GM12891 (cell line): Measurements from ENCODE around the gene ARID1B.

ENCODE experiments used
- PAX5 ChIP-seq: IDR thresholded peaks from 2 replicates; pipeline ENCODE4 v1.6.1; 2011; ENCODE audit warnings: low read length, moderate library complexity, mild to moderate bottlenecking; ENCODE audit not compliant: insufficient read depth, severe bottlenecking
- POLR2A ChIP-seq: IDR thresholded peaks from 2 replicates; pipeline ENCODE4 v1.6.1; 2011; ENCODE audit warnings: low read depth, low read length, control low read depth
- POLR2AphosphoS5 ChIP-seq: IDR thresholded peaks from 2 replicates; pipeline ENCODE4 v1.6.1; 2011; ENCODE audit warnings: low read depth, low read length, control low read depth
- POU2F2 ChIP-seq: IDR thresholded peaks from 2 replicates; pipeline ENCODE4 v1.6.1; 2011; ENCODE audit warnings: low read depth, mild to moderate bottlenecking, control low read depth, low read length, moderate library complexity
- SPI1 ChIP-seq: IDR thresholded peaks from 2 replicates; pipeline ENCODE4 v1.6.1; 2011; ENCODE audit warnings: low read depth, low read length, control low read depth
- TAF1 ChIP-seq: IDR thresholded peaks from 2 replicates; pipeline ENCODE4 v1.6.1; 2011; ENCODE audit warnings: low read depth, low read length, control low read depth

- TF ChIP-seq POLR2AphosphoS5, result no peak
- no peak for TF ChIP-seq POLR2A
- TF ChIP-seq TAF1, result no peak
- no peak for TF ChIP-seq SPI1
- no peak for TF ChIP-seq PAX5
- TF ChIP-seq POU2F2, result no peak
These were observed 433.8 kb downstream of the ARID1B start for GRCh38 chr6:157210954-157211353.
